NCI-H446 (cell line): Measurements from ENCODE around the gene IL23R.
A peak's percentile ranks its signal among the peaks of the same experiment; 100 is the strongest.
"Not testable (repeated sequence)": the region's sequence is repeated elsewhere in the genome, so short reads cannot be mapped to it uniquely, and the experiment has no call there.

ENCODE experiments used
- DNase-seq, 2 experiments: peaks; one replicate each; lab custom pipeline; 2025; lab: John Stamatoyannopoulos, UW

IL23R gene

GRCh38 chr1:67194209-67194863 lies 28.1 kb downstream of the IL23R start:
- no peak for DNase-seq

DNA sequence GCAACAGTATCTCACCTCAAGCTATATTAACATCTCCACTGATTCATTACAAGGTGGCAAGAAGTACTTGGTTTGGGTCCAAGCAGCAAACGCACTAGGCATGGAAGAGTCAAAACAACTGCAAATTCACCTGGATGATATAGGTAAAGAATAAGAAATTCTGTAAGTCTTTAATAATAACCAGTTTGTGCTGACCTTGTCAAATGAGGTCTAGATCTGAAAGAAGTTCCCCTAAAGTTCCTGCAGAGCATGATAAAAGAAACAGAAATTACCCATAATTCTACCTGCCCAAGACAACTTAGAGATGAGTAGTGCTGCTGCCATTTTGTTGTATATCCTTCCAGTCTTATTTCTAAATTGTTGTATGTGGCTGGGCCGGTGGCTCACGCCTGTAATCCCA lies 34.5 kb downstream of the IL23R start:
- DNase-seq: no peak

DNA sequence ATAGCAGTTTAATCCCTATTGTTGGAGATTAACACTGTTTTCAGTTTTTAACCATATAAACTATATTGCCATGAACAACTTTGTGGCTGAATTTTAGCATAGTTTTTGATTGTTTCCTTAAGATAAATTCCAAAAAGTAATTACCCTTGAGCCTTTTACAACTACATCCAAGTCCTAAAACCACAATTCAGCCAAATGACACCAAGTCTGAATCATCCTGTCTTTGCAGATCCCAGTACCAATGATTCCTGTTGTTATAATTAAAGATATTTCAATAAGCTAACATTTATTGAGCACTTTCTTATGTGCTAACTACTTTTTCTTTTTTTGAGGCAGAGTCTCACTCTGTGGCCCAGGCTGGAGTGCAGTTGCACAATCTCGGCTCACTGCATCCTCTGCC lies 35.6 kb downstream of the IL23R start:
- no peak for DNase-seq

GRCh38 chr1:67204298-67204980 lies 38.2 kb downstream of the IL23R start:
- no peak for DNase-seq

DNA sequence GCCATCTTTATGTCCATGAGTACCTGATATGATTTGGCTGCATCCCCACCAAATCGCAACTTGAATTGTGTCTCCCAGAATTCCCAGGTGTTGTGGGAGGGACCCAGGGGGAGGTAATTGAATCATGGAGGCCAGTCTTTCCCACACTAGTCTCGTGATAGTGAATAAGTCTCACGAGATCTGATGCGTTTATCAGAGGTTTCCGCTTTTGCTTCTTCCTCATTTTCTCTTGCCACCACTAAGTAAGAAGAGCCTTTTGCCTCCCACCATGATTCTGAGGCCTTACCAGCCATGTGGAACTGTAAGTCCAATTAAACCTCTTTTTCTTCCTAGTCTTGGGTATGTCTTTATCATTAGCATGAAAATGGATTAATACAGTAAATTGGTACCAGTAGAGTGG lies 41.1 kb downstream of the IL23R start:
- DNase-seq: not testable (repeated sequence)

DNA sequence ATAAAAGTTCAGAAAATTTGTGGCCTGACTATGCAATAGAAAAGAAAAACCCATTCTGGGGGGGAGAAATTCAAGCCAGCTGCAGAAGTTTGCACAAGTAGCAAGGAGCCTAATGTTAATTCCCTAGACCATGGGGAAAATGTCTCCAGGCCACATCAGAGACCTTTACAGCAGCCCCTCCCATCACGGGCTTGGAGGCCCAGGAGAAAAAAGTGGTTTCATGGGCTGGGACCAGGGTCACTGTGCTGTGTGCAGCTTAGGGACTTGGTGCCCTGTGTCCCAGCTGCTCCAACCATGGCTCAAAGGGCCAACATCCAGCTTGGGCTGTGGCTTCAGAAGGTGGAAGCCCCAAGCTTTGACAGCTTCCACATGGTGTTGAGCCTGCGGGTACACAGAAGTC lies 42.0 kb downstream of the IL23R start:
- no peak for DNase-seq

DNA sequence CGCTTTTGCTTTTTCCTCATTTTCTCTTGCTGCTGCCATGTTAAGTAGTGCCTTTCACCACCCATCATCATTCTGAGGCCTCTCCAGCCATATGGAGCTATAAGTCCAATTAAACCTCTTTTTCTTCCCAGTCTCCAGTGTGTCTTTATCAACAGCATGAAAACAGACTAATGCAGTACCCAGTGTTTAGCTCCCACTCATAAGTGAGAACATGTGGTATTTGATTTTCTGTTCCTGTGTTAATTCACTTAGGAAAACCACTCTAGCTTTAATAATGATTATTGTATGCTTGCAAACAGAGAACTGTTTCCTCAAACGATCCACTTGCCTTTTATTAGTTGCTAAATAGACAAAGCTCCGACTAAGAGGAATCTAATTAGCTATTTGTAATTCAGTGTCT lies 43.3 kb downstream of the IL23R start:
- no peak for DNase-seq

DNA sequence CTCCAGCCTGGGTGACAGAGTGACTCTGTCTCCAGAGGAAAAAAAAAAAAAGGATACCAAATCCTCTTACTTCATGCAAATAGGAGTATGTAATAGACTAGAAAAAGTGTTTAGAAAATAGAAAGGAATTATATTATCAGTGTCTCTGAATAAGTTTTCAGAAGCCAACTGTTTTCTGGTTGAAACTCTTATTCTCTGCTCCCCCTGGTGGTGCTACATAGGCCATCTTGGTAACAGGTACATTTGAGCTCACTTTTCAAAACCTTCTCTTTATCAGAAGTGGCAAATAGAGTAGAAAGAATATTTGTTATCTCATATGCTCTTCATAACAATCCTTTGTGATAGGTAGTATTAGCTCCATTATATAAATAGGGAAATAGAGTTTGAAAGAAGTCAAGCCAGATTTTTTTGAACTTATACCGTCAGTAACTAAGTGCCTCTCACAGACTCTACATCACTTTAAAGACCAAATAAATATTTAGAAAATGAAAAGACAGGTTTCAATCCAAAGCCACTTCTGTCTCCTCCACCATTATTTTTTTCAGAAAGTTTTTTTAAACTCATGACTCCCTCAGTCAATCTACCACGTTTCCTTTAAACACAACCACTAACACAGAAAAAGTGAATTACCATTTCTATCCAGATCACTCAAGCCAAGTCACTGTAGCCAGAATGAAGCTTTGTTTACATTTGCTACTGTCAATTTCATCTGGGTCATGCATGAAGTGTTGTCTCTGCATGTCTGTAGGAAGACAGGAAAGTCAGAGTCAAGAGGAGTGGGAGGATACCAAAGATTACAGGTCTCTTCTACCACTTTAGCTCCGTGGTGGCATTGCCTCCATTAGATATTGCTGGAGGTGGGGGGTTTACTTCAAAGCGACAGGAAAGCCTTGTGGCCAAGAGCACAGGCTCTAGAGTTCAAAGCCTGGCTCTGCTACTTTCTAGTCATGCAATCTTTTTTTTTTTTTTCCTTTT lies 45.6 kb downstream of the IL23R start:
- DNase-seq: peak; percentile 10 to 23

GRCh38 chr1:67213164-67213563 lies 46.9 kb downstream of the IL23R start:
- peak in 1 of 2 experiments; percentile 23 for DNase-seq

- no peak for DNase-seq
These were observed 47.7 kb downstream of the IL23R start for GRCh38 chr1:67213948-67214347.

GRCh38 chr1:67214420-67215174 lies 48.3 kb downstream of the IL23R start:
- peak in 1 of 2 experiments; percentile 17 for DNase-seq

- no peak for DNase-seq
These were observed 50.1 kb downstream of the IL23R start for GRCh38 chr1:67216401-67216800.

- DNase-seq: no peak
These were observed 51.2 kb downstream of the IL23R start for GRCh38 chr1:67217417-67217816.

- DNase-seq: no peak
These were observed 51.7 kb downstream of the IL23R start for GRCh38 chr1:67217938-67218337.

DNA sequence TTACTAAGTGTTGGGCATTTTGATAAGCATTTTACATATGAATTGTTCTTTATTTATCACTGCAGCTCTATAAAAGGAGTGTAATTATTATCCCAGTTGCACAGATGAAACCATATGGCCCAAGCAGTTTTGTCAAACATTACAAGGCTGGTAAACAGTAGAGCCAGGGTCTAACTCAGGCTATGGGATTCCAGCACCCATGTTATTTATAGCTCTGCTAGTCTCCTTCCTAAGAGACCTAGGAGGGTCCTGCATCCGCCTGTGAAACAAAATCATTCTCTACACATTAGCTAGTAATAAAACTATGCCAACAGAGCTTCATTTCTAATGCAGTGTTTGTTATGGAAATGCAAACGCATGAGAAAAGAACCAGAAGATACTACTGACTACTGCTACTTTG lies 58.6 kb downstream of the IL23R start:
- DNase-seq: no peak

DNA sequence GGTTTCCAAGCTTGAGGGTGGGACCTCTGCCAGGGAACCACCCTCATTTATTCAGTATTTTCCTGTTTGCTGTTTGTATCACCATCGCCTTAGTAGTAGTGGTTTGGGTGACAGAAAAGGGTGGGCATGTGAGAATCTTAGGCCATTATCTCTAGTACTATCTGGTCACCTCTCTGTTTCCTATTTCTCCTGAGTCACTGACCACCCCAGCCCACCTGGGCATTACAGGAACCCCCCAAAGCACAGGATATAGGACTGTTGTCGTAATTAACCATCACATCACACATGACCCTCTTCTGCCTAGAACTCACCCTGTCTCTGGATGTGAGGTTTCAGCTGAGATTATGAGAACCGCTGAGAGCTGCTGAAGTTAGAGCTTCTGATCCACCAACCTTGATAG lies 60.4 kb downstream of the IL23R start:
- DNase-seq: no peak

DNA sequence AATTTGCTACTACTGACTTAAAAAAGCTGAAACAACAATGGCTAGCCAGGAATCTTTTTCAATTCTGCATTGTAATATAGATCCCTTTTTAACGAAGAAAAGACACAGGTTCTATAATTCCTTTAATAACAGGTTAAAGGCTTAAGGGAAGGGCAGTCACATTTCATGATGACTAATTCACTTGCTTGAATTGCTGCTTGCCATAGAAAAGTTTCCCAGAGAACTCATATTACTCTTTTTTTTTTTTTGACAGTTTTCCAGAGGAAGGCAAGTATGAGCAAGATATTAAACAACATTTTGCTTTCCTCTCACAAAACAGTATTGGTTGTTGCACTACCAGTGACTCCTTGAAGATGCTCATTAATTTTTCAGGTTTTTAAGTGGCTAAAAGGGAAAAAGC lies 60.9 kb downstream of the IL23R start:
- no peak for DNase-seq

GRCh38 chr1:67228791-67229190 lies 62.5 kb downstream of the IL23R start:
- DNase-seq: no peak

- no peak for DNase-seq
These were observed 64.3 kb downstream of the IL23R start for GRCh38 chr1:67230539-67230938.

GRCh38 chr1:67236277-67236676 lies 70.0 kb downstream of the IL23R start:
- no peak for DNase-seq

GRCh38 chr1:67239738-67240137 lies 73.5 kb downstream of the IL23R start:
- DNase-seq: no peak

DNA sequence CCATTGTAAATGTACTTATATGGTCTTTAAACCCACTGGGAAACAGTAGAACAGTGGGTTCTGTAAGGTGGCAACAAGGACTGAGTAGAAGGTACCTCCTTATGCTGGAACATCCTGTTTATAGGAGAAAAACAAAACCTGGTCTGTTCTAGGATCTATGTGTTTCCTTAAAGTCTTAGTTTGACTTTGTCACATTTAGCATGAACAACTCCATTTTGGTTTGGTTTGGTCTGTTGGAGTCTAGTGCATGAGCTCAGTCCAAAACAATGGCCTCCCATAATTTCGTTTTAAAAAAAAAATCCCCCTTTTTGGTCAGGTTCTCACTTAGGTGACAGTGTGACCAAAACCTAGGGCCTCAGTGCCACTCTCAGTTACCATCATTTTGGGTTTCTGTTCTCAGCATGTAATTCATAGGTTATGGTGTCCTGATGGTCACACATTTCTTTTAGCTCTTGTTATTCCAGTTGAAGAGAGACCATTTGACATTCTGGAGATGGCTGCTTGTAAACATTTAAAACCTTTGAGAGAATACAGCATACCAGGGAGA lies 75.0 kb downstream of the IL23R start:
- DNase-seq: no peak
